Liver (tissue), 9 donors: ENCODE measurements around the gene MISP. TPM values are rescaled to one million over a fixed set of nuclear protein-coding genes. Genes with fewer than 3 reads are reported as not detected.
A peak's percentile ranks its signal among the peaks of the same experiment; 100 is the strongest.

Source experiments
- DNase-seq: peaks from one replicate; pipeline ENCODE4 v3.0.0-alpha.2; 2017; ENCODE audit warnings: low spot score
- H3K27ac ChIP-seq, 2 donors: one replicate each; pipeline ENCODE4 v1.7.0; 2013; ENCODE audit warnings: inconsistent platforms in 2 of 2, low read length in 2 of 2, control low read depth in 1 of 2, low read depth in 1 of 2, mild to moderate bottlenecking in 1 of 2
- H3K27me3 ChIP-seq, 4 donors: one replicate each; pipeline versions ENCODE4 v1.6.1 to v1.7.0; 2013; ENCODE audit warnings: low read length in 3 of 4, inconsistent platforms in 1 of 4, mild to moderate bottlenecking in 1 of 4, moderate library complexity in 1 of 4; ENCODE audit not compliant: control insufficient read depth in 4 of 4, insufficient read depth in 4 of 4
- H3K36me3 ChIP-seq, 4 donors: one replicate each; pipeline versions ENCODE4 v1.6.1 to v1.7.0; 2013; ENCODE audit warnings: low read length in 3 of 4, mild to moderate bottlenecking in 3 of 4, low read depth in 1 of 4, moderate library complexity in 1 of 4; ENCODE audit not compliant: control insufficient read depth in 4 of 4, insufficient read depth in 3 of 4
- H3K4me1 ChIP-seq, 4 donors: one replicate each; pipeline versions ENCODE4 v1.6.1 to v1.7.0; 2013; ENCODE audit warnings: low read length in 3 of 4, mild to moderate bottlenecking in 3 of 4, moderate library complexity in 1 of 4; ENCODE audit not compliant: control insufficient read depth in 4 of 4, insufficient read depth in 4 of 4
- H3K4me3 ChIP-seq, 3 donors: one replicate each; pipeline versions ENCODE4 v1.6.1 to v1.7.0; 2013; ENCODE audit warnings: low read length in 3 of 3, control low read depth in 1 of 3, low read depth in 1 of 3, mild to moderate bottlenecking in 1 of 3
- H3K9ac ChIP-seq, 2 donors: one replicate each; pipeline ENCODE4 v1.7.0; 2013; ENCODE audit warnings: low read length in 2 of 2, mild to moderate bottlenecking in 2 of 2, moderate library complexity in 2 of 2, control low read depth in 1 of 2, low read depth in 1 of 2
- H3K9me3 ChIP-seq, 4 donors: one replicate each; pipeline versions ENCODE4 v1.6.1 to v1.7.0; 2013; ENCODE audit warnings: low read length in 3 of 4; ENCODE audit not compliant: control insufficient read depth in 4 of 4
- ATF3 ChIP-seq: IDR thresholded peaks from 2 replicates; pipeline ENCODE4 v1.6.1; 2016; ENCODE audit warnings: antibody characterized with exemption
- CTCF ChIP-seq: fragments of 150-350 bp; IDR thresholded peaks from 2 replicates; pipeline ENCODE4 v1.5.1; 2017; ENCODE audit warnings: improper control_type of control experiment, low read depth, low read length; ENCODE audit not compliant: missing input control
- EGR1 ChIP-seq, 2 donors: IDR thresholded peaks; 2 replicates each; pipeline ENCODE4 v1.6.1; 2016 to 2018; ENCODE audit warnings: antibody characterized with exemption in 2 of 2, low read depth in 2 of 2
- FOXA1 ChIP-seq: IDR thresholded peaks from 2 replicates; pipeline ENCODE4 v1.6.1; 2016; ENCODE audit warnings: antibody characterized with exemption
- FOXA2 ChIP-seq: IDR thresholded peaks from 2 replicates; pipeline ENCODE4 v1.6.1; 2016; ENCODE audit warnings: antibody characterized with exemption
- GABPA ChIP-seq, 2 donors: IDR thresholded peaks in 1 of 2; conservative IDR thresholded peaks in 1 of 2; 2 replicates each; pipeline ENCODE4 v1.6.1; 2016; ENCODE audit warnings: antibody characterized with exemption in 2 of 2, mild to moderate bottlenecking in 1 of 2, moderate library complexity in 1 of 2
- HNF4A ChIP-seq, 2 donors: conservative IDR thresholded peaks; 2 replicates each; pipeline ENCODE4 v1.6.1; 2016; ENCODE audit warnings: antibody characterized with exemption in 2 of 2, mild to moderate bottlenecking in 2 of 2
- HNF4G ChIP-seq: IDR thresholded peaks from 2 replicates; pipeline ENCODE4 v1.6.1; 2016; ENCODE audit warnings: antibody characterized with exemption
- JUND ChIP-seq, 2 donors: IDR thresholded peaks; 2 replicates each; pipeline ENCODE4 v1.6.1; 2016; ENCODE audit warnings: antibody characterized with exemption in 2 of 2
- MAX ChIP-seq: IDR thresholded peaks from 2 replicates; pipeline ENCODE4 v1.6.1; 2016; ENCODE audit warnings: antibody characterized with exemption
- NR2F2 ChIP-seq: IDR thresholded peaks from 2 replicates; pipeline ENCODE4 v1.6.1; 2016; ENCODE audit warnings: antibody characterized with exemption
- RAD21 ChIP-seq, 2 donors: IDR thresholded peaks; 2 replicates each; pipeline ENCODE4 v1.6.1; 2016; ENCODE audit warnings: antibody characterized with exemption in 2 of 2, mild to moderate bottlenecking in 2 of 2
- REST ChIP-seq: IDR thresholded peaks from 2 replicates; pipeline ENCODE4 v1.6.1; 2016; ENCODE audit warnings: antibody characterized with exemption, mild to moderate bottlenecking
- RXRA ChIP-seq, 2 donors: IDR thresholded peaks; 2 replicates each; pipeline ENCODE4 v1.6.1; 2017 to 2018; ENCODE audit warnings: antibody characterized with exemption in 2 of 2, mild to moderate bottlenecking in 1 of 2
- SP1 ChIP-seq: IDR thresholded peaks from 2 replicates; pipeline ENCODE4 v1.6.1; 2018; ENCODE audit warnings: antibody characterized with exemption, mild to moderate bottlenecking
- TAF1 ChIP-seq: conservative IDR thresholded peaks from 2 replicates; pipeline ENCODE4 v1.6.1; 2016; ENCODE audit warnings: antibody characterized with exemption, mild to moderate bottlenecking
- YY1 ChIP-seq: IDR thresholded peaks from 2 replicates; pipeline ENCODE4 v1.6.1; 2016; ENCODE audit warnings: antibody characterized with exemption, mild to moderate bottlenecking
- ZBTB33 ChIP-seq: IDR thresholded peaks from 2 replicates; pipeline ENCODE4 v1.6.1; 2016; ENCODE audit warnings: antibody characterized with exemption
- WGBS: extraction: QIAGEN DNeasy Blood & Tissue Kit; methylation state at CpG from one replicate; pipeline ENCODE4 v1.1.7; 2013; 5-methylcytosine and 5-hydroxymethylcytosine counted together
- polyA plus RNA-seq, 2 donors: library from polyadenylated mRNA; stranded (reverse) in 1 of 2; unstranded in 1 of 2; fragments of 200-250 nt in 1 of 2; fragments of >200 nt in 1 of 2; fragmentation: Nextera tagmentation in 1 of 2; extraction: Ambion mirVana in 1 of 2; gene quantifications; one replicate each; pipeline versions ENCODE4 v1.2.1 to v1.2.3, GENCODE V29; 2013 to 2015
- total RNA-seq, 2 donors: library from RNA; depleted of rRNA; stranded (reverse); fragments of >200 nt; gene quantifications; one replicate each; pipeline ENCODE4 v1.2.3, GENCODE V29; 2014
- donor health status: healthy.
- donor health status: healthy.
- donor health status: healthy.
- donor health status: healthy.
- donor health status: healthy.

Gene MISP
- total and polyA plus RNA-seq, 4 donors: 0.05 to 0.08 TPM; not detected in 2

- no peaks in the 10 kb centered on the region for H3K9me3 ChIP-seq
- peaks cover 11 to 49% (median 36%) of the 10 kb centered on the region in 4 donors for H3K4me1 ChIP-seq
- no peaks in the 10 kb centered on the region for H3K27me3 ChIP-seq
- TF ChIP-seq EGR1 (IDR thresholded peaks at IDR 0.05; ENCODE audit: low read depth in 2 of 2) (no peak), REST (no peak), YY1 (no peak), FOXA1 (no peak), ATF3 (no peak), RXRA (IDR thresholded peaks at IDR 0.05) (no peak)
- WGBS: 37% methylated on average over 29 of the region's 29 CpGs
- H3K4me3 ChIP-seq: peak overlapping the region in 1 of 3 donors; percentile 14
- no peak for DNase-seq
- H3K36me3 ChIP-seq: peaks cover 8 to 33% (median 26%) of the 10 kb centered on the region in 4 donors
- no peak overlapping the region for H3K9ac ChIP-seq
- peak overlapping the region; percentile 5 to 53 for H3K27ac ChIP-seq
These were observed 50.3 kb downstream of the MISP start for GRCh38 chr19:801030-801860.

- H3K27ac ChIP-seq: peak overlapping the region in 1 of 2 donors; percentile 5
- H3K4me1 ChIP-seq: peaks cover 11 to 44% (median 36%) of the 10 kb centered on the region in 4 donors
- no peaks in the 10 kb centered on the region for H3K27me3 ChIP-seq
- TF ChIP-seq YY1 (no peak), HNF4G (no peak), TAF1 (no peak), FOXA1 (no peak), REST (no peak), GABPA (IDR thresholded peaks at IDR 0.05 in 1 of 2, conservative IDR thresholded peaks at IDR 0.05 in 1 of 2) (no peak), CTCF (no peak), MAX (no peak), SP1 (no peak), EGR1 (IDR thresholded peaks at IDR 0.05; ENCODE audit: low read depth in 2 of 2) (no peak), FOXA2 (no peak), RXRA (IDR thresholded peaks at IDR 0.05) (no peak), JUND (IDR thresholded peaks at IDR 0.05) (no peak), NR2F2 (no peak), ZBTB33 (no peak), RAD21 (IDR thresholded peaks at IDR 0.05) (no peak), HNF4A (conservative IDR thresholded peaks at IDR 0.05) (no peak), ATF3 (no peak)
- no peaks in the 10 kb centered on the region for H3K9me3 ChIP-seq
- peaks cover 14 to 40% (median 32%) of the 10 kb centered on the region in 4 donors for H3K36me3 ChIP-seq
- H3K4me3 ChIP-seq: no peak overlapping the region
- H3K9ac ChIP-seq: no peak overlapping the region
- no peak for DNase-seq
- WGBS: 61% methylated on average over 23 of the region's 23 CpGs
These were observed 51.1 kb downstream of the MISP start for GRCh38 chr19:801861-802497.
